Activated CD4-positive, alpha-beta memory T cell treated with anti-CD3 and anti-CD28 coated beads, Interleukin-2, amount 10 ng/mL, durations not matched to agents 7 days and 5 days (primary cell): ENCODE measurements around the gene DIRAS2. TPM values are rescaled to one million over a fixed set of nuclear protein-coding genes. Genes with fewer than 3 reads are reported as not detected.
"Not testable (repeated sequence)": the region's sequence is repeated elsewhere in the genome, so short reads cannot be mapped to it uniquely, and the experiment has no call there.

Experiments
- CTCF ChIA-PET: fragments of 350-600 bp; sonication (Branson Sonifier 250); formaldehyde crosslinking; loops from one replicate; lab custom pipeline; 2021; ENCODE audit warnings: antibody characterized with exemption, inconsistent platforms; lab: Charles Lee
- POLR2A ChIA-PET: fragments of 350-600 bp; sonication (Branson Sonifier 250); formaldehyde crosslinking; loops from one replicate; lab custom pipeline; 2021; ENCODE audit warnings: antibody characterized with exemption; lab: Charles Lee
- DNase-seq: peaks from one replicate; pipeline ENCODE4 v3.0.0-alpha.2; 2020
- H3K27ac Mint-ChIP-seq: one replicate; pipeline ENCODE4 v1.8.0; 2021; ENCODE audit warnings: mild to moderate bottlenecking, mixed read lengths
- H3K27me3 Mint-ChIP-seq: one replicate; pipeline ENCODE4 v1.8.0; 2021; ENCODE audit warnings: mixed read lengths
- H3K36me3 Mint-ChIP-seq: one replicate; pipeline ENCODE4 v1.8.0; 2021; ENCODE audit warnings: low read depth, mixed read lengths
- H3K4me1 Mint-ChIP-seq: one replicate; pipeline ENCODE4 v1.8.0; 2021; ENCODE audit warnings: mixed read lengths
- H3K4me3 Mint-ChIP-seq: one replicate; pipeline ENCODE4 v1.8.0; 2021; ENCODE audit warnings: mild to moderate bottlenecking, mixed read lengths
- H3K9me3 Mint-ChIP-seq: one replicate; pipeline ENCODE4 v1.8.0; 2021; ENCODE audit warnings: mixed read lengths
- total RNA-seq, 2 experiments: library from RNA; stranded (reverse); gene quantifications; one replicate each; pipeline ENCODE4 v1.2.3, GENCODE V29; 2021

Gene DIRAS2, protein sequence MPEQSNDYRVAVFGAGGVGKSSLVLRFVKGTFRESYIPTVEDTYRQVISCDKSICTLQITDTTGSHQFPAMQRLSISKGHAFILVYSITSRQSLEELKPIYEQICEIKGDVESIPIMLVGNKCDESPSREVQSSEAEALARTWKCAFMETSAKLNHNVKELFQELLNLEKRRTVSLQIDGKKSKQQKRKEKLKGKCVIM
- total RNA-seq, result not detected

GRCh38 chr9:90642570-90643539, at the start of gene DIRAS2:
TSS of gene DIRAS2 (minus strand) at chr9:90642824. CDS start at chr9:90613827, 28,997 bp downstream.
- Mint-ChIP-seq H3K9me3 (no peaks in the 10 kb centered on the region), H3K4me3 (no peak within 1 kb of the TSS), H3K27me3 (peaks cover 45% of the 10 kb centered on the region), H3K27ac (no peak within 1 kb of the TSS), H3K4me1 (peaks cover 1% of the 10 kb centered on the region), H3K36me3 (no peaks in the 10 kb centered on the region)
- ChIA-PET CTCF (no interaction called here), POLR2A (no interaction called here)
- DNase-seq, result no peak

DNA sequence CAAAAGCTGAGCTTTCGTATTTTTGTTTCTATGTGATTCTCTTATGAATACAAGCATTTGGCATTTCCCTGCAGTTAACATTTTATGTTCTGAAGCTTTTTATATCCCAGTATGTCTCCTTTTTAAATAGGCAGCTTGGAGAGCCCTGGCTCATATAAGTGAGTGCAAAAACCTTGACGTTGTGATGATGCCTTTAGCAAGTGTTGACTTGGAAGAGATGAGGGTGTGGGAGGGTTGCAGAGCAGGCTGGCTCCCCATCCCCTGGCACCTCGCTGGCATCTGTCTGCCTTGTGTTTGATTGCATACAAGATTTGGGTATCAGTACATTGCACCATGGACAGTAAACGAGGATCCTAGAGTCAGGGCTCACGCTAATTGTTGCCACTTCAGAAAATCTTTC, 42.1 kb upstream of the DIRAS2 start:
- ChIA-PET POLR2A (no interaction called here), CTCF (no interaction called here)
- DNase-seq, result no peak
- H3K27me3 Mint-ChIP-seq, result peaks cover 3% of the 10 kb centered on the region
- H3K4me1 Mint-ChIP-seq, result no peaks in the 10 kb centered on the region
- H3K9me3 Mint-ChIP-seq, result no peaks in the 10 kb centered on the region
- no peak overlapping the region for H3K4me3 Mint-ChIP-seq
- no peaks in the 10 kb centered on the region for H3K36me3 Mint-ChIP-seq
- no peak overlapping the region for H3K27ac Mint-ChIP-seq

DNA sequence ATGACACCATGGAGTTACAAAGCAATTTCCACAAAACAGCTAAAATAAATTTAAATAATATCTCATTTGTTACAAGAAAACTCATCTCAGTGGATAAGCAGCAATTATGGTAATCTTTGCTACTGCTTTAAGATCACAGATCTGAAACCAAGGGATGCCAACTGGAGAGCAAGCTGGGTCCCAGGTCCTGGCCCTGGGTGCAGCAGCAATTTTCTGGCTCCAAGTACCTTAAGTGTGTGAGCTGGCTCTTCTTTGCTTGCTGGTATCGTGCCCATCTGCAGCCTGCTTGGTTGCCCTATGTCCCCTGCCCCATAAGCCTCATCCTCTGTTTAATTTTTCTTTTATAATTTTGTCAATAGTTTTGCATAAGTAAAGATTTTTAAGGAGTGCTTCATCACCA, 41.5 kb upstream of the DIRAS2 start:
- CTCF ChIA-PET, result no interaction called here
- Mint-ChIP-seq H3K27ac (no peak overlapping the region), H3K36me3 (no peaks in the 10 kb centered on the region)

GRCh38 chr9:90680534-90680933, 37.9 kb upstream of the DIRAS2 start:
- POLR2A ChIA-PET, result no interaction called here
- H3K27me3 Mint-ChIP-seq, result peaks cover 4% of the 10 kb centered on the region
- H3K4me3 Mint-ChIP-seq, result no peak overlapping the region

More for the DNA sequence above, 41.5 kb upstream of the DIRAS2 start:
- no peaks in the 10 kb centered on the region for H3K9me3 Mint-ChIP-seq
- peaks cover 4% of the 10 kb centered on the region for H3K27me3 Mint-ChIP-seq
- no peak overlapping the region for H3K4me3 Mint-ChIP-seq
- DNase-seq, result no peak
- POLR2A ChIA-PET, result no interaction called here
- no peaks in the 10 kb centered on the region for H3K4me1 Mint-ChIP-seq

GRCh38 chr9:90665072-90665471, 22.4 kb upstream of the DIRAS2 start:
- Mint-ChIP-seq H3K9me3 (no peaks in the 10 kb centered on the region), H3K27ac (no peak overlapping the region), H3K4me3 (no peak overlapping the region), H3K27me3 (peaks cover 35% of the 10 kb centered on the region), H3K36me3 (no peaks in the 10 kb centered on the region), H3K4me1 (peaks cover 2% of the 10 kb centered on the region)
- POLR2A ChIA-PET, result no interaction called here
- DNase-seq, result no peak
- CTCF ChIA-PET, result no interaction called here

More at GRCh38 chr9:90680534-90680933, 37.9 kb upstream of the DIRAS2 start:
- no peak overlapping the region for H3K27ac Mint-ChIP-seq
- no peaks in the 10 kb centered on the region for H3K36me3 Mint-ChIP-seq
- no peaks in the 10 kb centered on the region for H3K9me3 Mint-ChIP-seq
- no peak for DNase-seq
- CTCF ChIA-PET, result no interaction called here
- no peaks in the 10 kb centered on the region for H3K4me1 Mint-ChIP-seq

DNA sequence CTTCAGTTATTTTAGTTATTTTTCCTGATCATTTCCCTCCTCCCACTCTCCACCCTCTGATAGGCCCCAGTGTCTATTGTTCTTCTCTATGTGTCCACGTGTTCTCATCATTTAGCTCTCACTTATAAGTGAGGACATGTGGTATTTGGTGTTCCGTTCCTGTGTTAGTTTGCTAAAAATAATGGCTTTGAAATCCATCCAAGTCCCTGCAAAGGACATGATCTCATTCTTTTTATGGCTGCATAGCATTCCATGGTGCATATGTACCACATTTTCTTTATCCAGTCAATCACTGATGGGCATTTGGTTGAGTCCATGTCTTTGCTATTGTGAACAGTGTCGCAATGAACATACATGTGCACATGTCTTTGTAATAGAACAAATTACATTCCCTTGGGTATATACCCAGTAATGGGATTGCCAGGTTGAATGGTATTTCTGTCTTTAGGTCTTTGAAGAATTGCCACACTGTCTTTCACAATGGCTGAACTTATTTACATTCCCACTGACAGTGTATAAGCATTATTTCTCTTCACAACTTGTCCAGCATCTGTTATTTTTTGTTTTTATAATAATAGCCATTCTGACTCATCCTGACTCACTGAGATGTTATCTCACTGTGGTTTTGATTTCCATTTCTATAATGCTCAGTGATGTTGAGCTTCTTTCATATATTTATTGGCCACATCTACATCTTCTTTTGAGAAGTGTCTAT, 17.2 kb upstream of the DIRAS2 start:
- Mint-ChIP-seq H3K4me3 (no peak overlapping the region), H3K4me1 (peaks cover 2% of the 10 kb centered on the region)

DNA sequence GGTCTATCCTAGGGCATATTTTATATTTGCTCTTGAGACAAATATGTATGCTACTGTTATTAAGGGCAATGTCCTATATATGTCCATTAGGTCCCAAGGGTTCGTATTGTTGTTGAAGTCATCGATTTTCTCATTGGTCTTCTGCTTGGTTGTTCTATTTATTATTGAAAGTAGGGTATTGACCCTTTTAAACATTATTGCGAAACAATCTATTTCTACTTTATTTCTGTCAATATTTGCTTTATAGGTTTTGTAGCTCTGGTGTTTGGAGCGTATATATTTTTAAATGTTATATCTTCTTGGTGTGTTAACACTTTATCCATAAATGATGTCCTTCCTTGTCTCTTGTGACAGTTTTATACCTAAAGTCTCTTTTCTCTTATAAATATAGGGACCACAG, 16.2 kb upstream of the DIRAS2 start:
- ChIA-PET CTCF (no interaction called here), POLR2A (no interaction called here)
- no peak overlapping the region for H3K4me3 Mint-ChIP-seq
- H3K36me3 Mint-ChIP-seq, result no peaks in the 10 kb centered on the region
- H3K27me3 Mint-ChIP-seq, result peaks cover 27% of the 10 kb centered on the region
- no peak for DNase-seq
- no peak overlapping the region for H3K27ac Mint-ChIP-seq
- no peaks in the 10 kb centered on the region for H3K9me3 Mint-ChIP-seq
- H3K4me1 Mint-ChIP-seq, result peaks cover 2% of the 10 kb centered on the region

More for the DNA sequence above, 17.2 kb upstream of the DIRAS2 start:
- no peak overlapping the region for H3K27ac Mint-ChIP-seq
- ChIA-PET POLR2A (no interaction called here), CTCF (no interaction called here)
- no peaks in the 10 kb centered on the region for H3K9me3 Mint-ChIP-seq
- no peak for DNase-seq
- peaks cover 32% of the 10 kb centered on the region for H3K27me3 Mint-ChIP-seq
- H3K36me3 Mint-ChIP-seq, result no peaks in the 10 kb centered on the region

GRCh38 chr9:90658181-90658580, 15.6 kb upstream of the DIRAS2 start:
- Mint-ChIP-seq H3K4me1 (peaks cover 2% of the 10 kb centered on the region), H3K4me3 (no peak overlapping the region), H3K36me3 (no peaks in the 10 kb centered on the region), H3K27me3 (peaks cover 25% of the 10 kb centered on the region), H3K27ac (no peak overlapping the region), H3K9me3 (no peaks in the 10 kb centered on the region)
- POLR2A ChIA-PET, result no interaction called here
- no peak for DNase-seq
- CTCF ChIA-PET, result no interaction called here

GRCh38 chr9:90656876-90657275, 14.3 kb upstream of the DIRAS2 start:
- H3K4me1 Mint-ChIP-seq, POLR2A ChIA-PET, H3K9me3 Mint-ChIP-seq, H3K36me3 Mint-ChIP-seq, CTCF ChIA-PET, H3K4me3 Mint-ChIP-seq, DNase-seq, H3K27ac Mint-ChIP-seq: not testable (repeated sequence)
- peaks cover 17% of the 10 kb centered on the region for H3K27me3 Mint-ChIP-seq

GRCh38 chr9:90651246-90651645, 8.6 kb upstream of the DIRAS2 start:
- Mint-ChIP-seq H3K27me3 (peaks cover 13% of the 10 kb centered on the region), H3K27ac (no peak overlapping the region), H3K4me1 (no peaks in the 10 kb centered on the region), H3K4me3 (no peak overlapping the region), H3K9me3 (no peaks in the 10 kb centered on the region), H3K36me3 (no peaks in the 10 kb centered on the region)
- ChIA-PET CTCF (interaction anchor here (0.7 kb wide), 1 partner anchor 15 kb away, joined by 4 read pairs; no protein-coding TSS in a partner anchor), POLR2A (no interaction called here)
- no peak for DNase-seq

DNA sequence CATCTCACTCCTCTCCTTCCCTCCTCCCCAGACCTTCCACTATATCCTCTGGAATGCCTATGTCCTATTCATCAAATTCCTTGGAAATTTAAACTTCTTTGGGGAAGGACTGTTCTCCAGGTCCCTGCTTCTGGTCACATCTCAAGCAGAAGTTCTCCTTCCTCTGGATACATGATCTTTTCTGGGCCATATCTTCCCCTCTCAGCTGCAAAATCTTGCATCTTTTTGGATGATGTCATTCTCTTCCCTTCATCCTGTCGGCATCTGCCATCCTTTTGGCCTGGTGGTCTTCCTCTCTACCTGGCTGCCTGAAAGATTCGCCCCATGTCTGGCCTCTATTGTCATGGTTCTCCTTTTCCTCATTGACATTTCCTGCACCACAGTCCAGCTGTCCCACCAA, 5.2 kb upstream of the DIRAS2 start:
- Mint-ChIP-seq H3K27ac (no peak overlapping the region), H3K9me3 (no peaks in the 10 kb centered on the region), H3K4me3 (no peak overlapping the region), H3K36me3 (no peaks in the 10 kb centered on the region), H3K4me1 (peaks cover 1% of the 10 kb centered on the region), H3K27me3 (peaks cover 30% of the 10 kb centered on the region)
- DNase-seq, result no peak
- ChIA-PET POLR2A (no interaction called here), CTCF (no interaction called here)

DNA sequence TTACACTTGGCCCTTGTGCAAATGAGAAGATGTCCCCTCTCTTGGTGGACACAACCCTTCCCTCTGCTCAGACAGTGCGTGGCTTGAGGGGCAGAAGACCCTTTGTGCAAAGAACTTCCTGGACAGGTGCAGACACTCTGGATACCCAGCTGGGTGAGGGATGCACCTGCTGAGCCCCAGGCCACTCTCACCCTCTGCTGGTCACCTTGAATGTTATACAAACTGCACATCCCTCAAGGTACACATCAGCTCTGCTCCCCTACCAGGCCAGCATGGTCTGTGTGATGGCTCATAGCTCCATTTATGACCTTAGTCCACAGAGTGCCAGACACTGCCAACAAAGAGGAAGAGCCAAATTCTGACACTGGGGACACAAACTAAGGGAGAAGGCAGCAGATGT, 3.1 kb upstream of the DIRAS2 start:
- CTCF ChIA-PET, result no interaction called here
- H3K4me3 Mint-ChIP-seq, result no peak overlapping the region
- H3K36me3 Mint-ChIP-seq, result no peaks in the 10 kb centered on the region
- H3K9me3 Mint-ChIP-seq, result no peaks in the 10 kb centered on the region
- H3K27ac Mint-ChIP-seq, result peak overlapping the region; percentile 11
- peaks cover 46% of the 10 kb centered on the region for H3K27me3 Mint-ChIP-seq
- POLR2A ChIA-PET, result no interaction called here
- no peak for DNase-seq
- peaks cover 1% of the 10 kb centered on the region for H3K4me1 Mint-ChIP-seq

GRCh38 chr9:90641884-90642487, 638 bp downstream of the DIRAS2 start:
- Mint-ChIP-seq H3K9me3 (no peaks in the 10 kb centered on the region), H3K27ac (no peak overlapping the region), H3K4me3 (no peak overlapping the region), H3K27me3 (peaks cover 46% of the 10 kb centered on the region), H3K36me3 (no peaks in the 10 kb centered on the region), H3K4me1 (peaks cover 1% of the 10 kb centered on the region)
- ChIA-PET CTCF (no interaction called here), POLR2A (no interaction called here)
- no peak for DNase-seq
